HG02571 (cell line): Measurements from ENCODE around the gene TMEM245.
A peak's percentile ranks its signal among the peaks of the same experiment; 100 is the strongest.
"Not testable (repeated sequence)": the region's sequence is repeated elsewhere in the genome, so short reads cannot be mapped to it uniquely, and the experiment has no call there.

ENCODE experiments used
- ATAC-seq: cut with Tn5 transposase; IDR thresholded peaks from one replicate; pipeline ENCODE4 v1.9.1; 2021; ENCODE audit warnings: mild to moderate bottlenecking, moderate library complexity; ENCODE audit not compliant: unreplicated experiment

TMEM245 gene

GRCh38 chr9:109003116-109003515, 116.6 kb downstream of the TMEM245 start:
- ATAC-seq: no peak

GRCh38 chr9:109002141-109002540, 117.6 kb downstream of the TMEM245 start:
- ATAC-seq: no peak

- ATAC-seq: no peak
Observed at GRCh38 chr9:109001275-109001676, 118.5 kb downstream of the TMEM245 start.

- no peak for ATAC-seq
Observed at GRCh38 chr9:108997112-108997511, 122.6 kb downstream of the TMEM245 start.

GRCh38 chr9:108996643-108997042, 123.1 kb downstream of the TMEM245 start:
- no peak for ATAC-seq

GRCh38 chr9:108994695-108995094, 125.1 kb downstream of the TMEM245 start:
- peak; percentile 76 for ATAC-seq

GRCh38 chr9:108991479-108991878, 128.3 kb downstream of the TMEM245 start:
- no peak for ATAC-seq

- ATAC-seq: no peak
Observed at GRCh38 chr9:108983885-108984284, 135.9 kb downstream of the TMEM245 start.

- ATAC-seq: no peak
Observed at GRCh38 chr9:108980893-108981292, 138.9 kb downstream of the TMEM245 start.

GRCh38 chr9:108978205-108978604, 141.5 kb downstream of the TMEM245 start:
- ATAC-seq: no peak

GRCh38 chr9:108973895-108974294, 145.9 kb downstream of the TMEM245 start:
- ATAC-seq: no peak

- no peak for ATAC-seq
Observed at GRCh38 chr9:108972626-108973209, 147.0 kb downstream of the TMEM245 start.

- no peak for ATAC-seq
Observed at GRCh38 chr9:108972186-108972585, 147.6 kb downstream of the TMEM245 start.

- not testable (repeated sequence) for ATAC-seq
Observed at GRCh38 chr9:108971392-108971791, 148.4 kb downstream of the TMEM245 start.

GRCh38 chr9:108967916-108968315, 151.8 kb downstream of the TMEM245 start:
- no peak for ATAC-seq
